ENCODE data around the gene MYRIP.

Gene MYRIP

GRCh38 chr3:39981547-39982184, 172.3 kb downstream of the MYRIP start:
- no peak for TF ChIP-seq CTCF (IDR thresholded peaks at IDR 0.05; ENCODE audit: low read depth, low read length)
- DNase-seq (ENCODE audit: low read depth in 2 of 2): peak in 1 of 2 donors; percentile 58
- no peak overlapping the region for H3K4me3 ChIP-seq (replicated peaks in 1 of 2; ENCODE audit: low read depth in 2 of 2, low read length in 2 of 2)

- no peak for TF ChIP-seq CTCF (IDR thresholded peaks at IDR 0.05; ENCODE audit: low read depth, low read length)
- no peak for DNase-seq (ENCODE audit: low read depth in 2 of 2)
These were observed 173.4 kb downstream of the MYRIP start for GRCh38 chr3:39982665-39983357.

GRCh38 chr3:39989746-39990145, 180.3 kb downstream of the MYRIP start:
- no peak overlapping the region for H3K4me3 ChIP-seq (replicated peaks in 1 of 2; ENCODE audit: low read depth in 2 of 2, low read length in 2 of 2)
- no peak for TF ChIP-seq CTCF (IDR thresholded peaks at IDR 0.05; ENCODE audit: low read depth, low read length)
- no peak for DNase-seq (ENCODE audit: low read depth in 2 of 2)

More at GRCh38 chr3:39982665-39983357, 173.4 kb downstream of the MYRIP start:
- H3K4me3 ChIP-seq (replicated peaks in 1 of 2; ENCODE audit: low read depth in 2 of 2, low read length in 2 of 2): no peak overlapping the region

GRCh38 chr3:39990532-39990931, 181.1 kb downstream of the MYRIP start:
- H3K4me3 ChIP-seq (replicated peaks in 1 of 2; ENCODE audit: low read depth in 2 of 2, low read length in 2 of 2): no peak overlapping the region
- peak; percentile 47 for TF ChIP-seq CTCF (IDR thresholded peaks at IDR 0.05; ENCODE audit: low read depth, low read length)
- DNase-seq (ENCODE audit: low read depth in 2 of 2): peak; percentile 72 to 79

GRCh38 chr3:40008796-40009195, 199.4 kb downstream of the MYRIP start:
- H3K4me3 ChIP-seq (replicated peaks in 1 of 2; ENCODE audit: low read depth in 2 of 2, low read length in 2 of 2): no peak overlapping the region
- TF ChIP-seq CTCF (IDR thresholded peaks at IDR 0.05; ENCODE audit: low read depth, low read length): no peak
- DNase-seq (ENCODE audit: low read depth in 2 of 2): no peak

- DNase-seq (ENCODE audit: low read depth in 2 of 2): peak in 1 of 2 donors; percentile 6
- TF ChIP-seq CTCF (IDR thresholded peaks at IDR 0.05; ENCODE audit: low read depth, low read length): no peak
- H3K4me3 ChIP-seq (replicated peaks in 1 of 2; ENCODE audit: low read depth in 2 of 2, low read length in 2 of 2): no peak overlapping the region
These were observed 200.6 kb downstream of the MYRIP start for GRCh38 chr3:40009991-40010390.

Measured in cardiac fibroblast (primary cell).